ENCODE results near the gene GPR62. TPM values are rescaled to one million over a fixed set of nuclear protein-coding genes. Genes with fewer than 3 reads are reported as not detected.

GPR62 gene
- total RNA-seq, 1 donor from 2014 or later, result not detected

- no peaks in the 10 kb centered on the region for H3K9me3 Mint-ChIP-seq
- H3K4me1 Mint-ChIP-seq (ENCODE audit: low read depth), result peaks cover 26% of the 10 kb centered on the region
Observed at GRCh38 chr3:51998774-51999173, 43.6 kb downstream of the GPR62 start.

GRCh38 chr3:51999846-52000245 is 44.7 kb downstream of the GPR62 start:
- no peak overlapping the region for H3K27ac Mint-ChIP-seq
- no peak overlapping the region for H3K4me3 Mint-ChIP-seq
- H3K9me3 Mint-ChIP-seq, result no peaks in the 10 kb centered on the region
- peaks cover 9% of the 10 kb centered on the region for H3K27me3 Mint-ChIP-seq (ENCODE audit: insufficient read depth)
- peaks cover 10% of the 10 kb centered on the region for H3K36me3 Mint-ChIP-seq (ENCODE audit: low read depth)
- H3K4me1 Mint-ChIP-seq (ENCODE audit: low read depth), result peaks cover 15% of the 10 kb centered on the region
- intact Hi-C loops (cut with micrococcal nuclease), result loop anchor here (2.0 to 10.0 kb wide), 4 partner anchors 197 to 1645 kb away; partner anchors contain the start of genes ALAS1, CYB561D2, NPRL2 and TMEM115
- no peak for DNase-seq (ENCODE audit: low spot score)

More at GRCh38 chr3:51998774-51999173, 43.6 kb downstream of the GPR62 start:
- Mint-ChIP-seq H3K4me3 (no peak overlapping the region), H3K27me3 (ENCODE audit: insufficient read depth) (peaks cover 9% of the 10 kb centered on the region), H3K36me3 (ENCODE audit: low read depth) (peaks cover 20% of the 10 kb centered on the region), H3K27ac (no peak overlapping the region)
- intact Hi-C loops (cut with micrococcal nuclease), result loop anchor here (5.0 to 10.0 kb wide), 2 partner anchors 199 to 1644 kb away; partner anchors contain the start of genes ALAS1, CYB561D2, NPRL2 and TMEM115
- no peak for DNase-seq (ENCODE audit: low spot score)

DNA sequence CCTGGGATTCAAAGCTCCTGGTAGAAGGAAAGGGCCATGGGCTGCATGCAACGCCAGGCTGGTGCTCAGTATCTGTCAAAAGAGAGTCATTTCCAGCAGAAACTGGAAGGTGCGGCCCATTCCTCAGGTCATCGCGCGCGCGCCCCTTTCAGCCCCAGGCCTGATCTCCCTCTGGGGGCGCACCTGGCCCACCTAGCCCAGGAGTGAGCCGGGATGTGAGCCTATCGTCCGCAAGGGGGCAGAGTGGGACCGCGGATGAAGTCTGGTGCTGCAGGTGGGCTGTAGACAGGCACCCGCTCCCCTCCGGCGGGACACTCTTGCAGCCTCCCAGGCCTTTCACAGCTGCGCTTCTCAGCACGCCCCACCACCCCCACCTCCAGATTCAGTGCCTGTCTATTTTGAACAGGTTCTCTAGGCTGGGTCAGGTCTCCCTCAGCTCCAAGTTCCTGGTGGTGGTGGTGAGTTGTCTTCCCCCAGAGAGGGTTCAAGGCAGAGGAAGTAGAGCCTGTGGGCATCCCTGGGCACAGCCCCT is 46.3 kb downstream of the GPR62 start:
- Mint-ChIP-seq H3K36me3 (ENCODE audit: low read depth) (no peaks in the 10 kb centered on the region), H3K4me1 (ENCODE audit: low read depth) (peaks cover 7% of the 10 kb centered on the region), H3K27me3 (ENCODE audit: insufficient read depth) (peaks cover 9% of the 10 kb centered on the region), H3K4me3 (no peak overlapping the region), H3K9me3 (no peaks in the 10 kb centered on the region), H3K27ac (no peak overlapping the region)
- DNase-seq (ENCODE audit: low spot score), result peak; percentile 77
- intact Hi-C loops (cut with micrococcal nuclease), result loop anchor here (1.0 to 5.0 kb wide), 6 partner anchors 52 to 337 kb away; no protein-coding TSS in a partner anchor

DNA sequence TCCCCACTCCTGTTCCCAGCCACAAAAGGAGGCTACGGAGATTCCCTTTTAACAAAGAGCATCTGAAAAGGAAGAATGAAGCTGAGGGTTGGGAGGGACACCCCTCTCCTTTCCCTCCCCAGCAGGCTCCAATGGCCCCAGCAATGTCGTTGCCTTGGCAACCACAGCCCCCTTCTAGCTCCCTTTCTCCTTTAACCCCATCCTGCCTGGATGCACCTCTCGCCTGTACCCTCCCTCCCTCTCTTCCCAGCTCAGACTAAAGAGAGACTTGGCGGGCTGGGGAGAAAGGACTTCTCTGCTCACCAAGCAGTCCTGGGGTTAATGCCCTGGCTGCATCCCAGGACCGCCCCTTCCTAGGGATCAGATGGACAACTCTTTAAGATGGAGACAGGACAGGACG is 47.6 kb downstream of the GPR62 start:
- Mint-ChIP-seq H3K36me3 (ENCODE audit: low read depth) (no peaks in the 10 kb centered on the region), H3K4me1 (ENCODE audit: low read depth) (peaks cover 7% of the 10 kb centered on the region), H3K27me3 (ENCODE audit: insufficient read depth) (peaks cover 4% of the 10 kb centered on the region), H3K27ac (no peak overlapping the region), H3K4me3 (no peak overlapping the region), H3K9me3 (no peaks in the 10 kb centered on the region)
- intact Hi-C loops (cut with micrococcal nuclease), result loop anchor here (5.0 kb wide), 1 partner anchor 220 kb away; no protein-coding TSS in a partner anchor
- DNase-seq (ENCODE audit: low spot score), result no peak

GRCh38 chr3:52004163-52004787 is 49.1 kb downstream of the GPR62 start:
- no peak for DNase-seq (ENCODE audit: low spot score)
- Mint-ChIP-seq H3K9me3 (no peaks in the 10 kb centered on the region), H3K27me3 (ENCODE audit: insufficient read depth) (peaks cover 4% of the 10 kb centered on the region), H3K36me3 (ENCODE audit: low read depth) (no peaks in the 10 kb centered on the region), H3K27ac (no peak overlapping the region), H3K4me3 (no peak overlapping the region), H3K4me1 (ENCODE audit: low read depth) (peaks cover 7% of the 10 kb centered on the region)
- intact Hi-C loops (cut with micrococcal nuclease), result loop anchor here (5.0 kb wide), 1 partner anchor 218 kb away; no protein-coding TSS in a partner anchor

DNA sequence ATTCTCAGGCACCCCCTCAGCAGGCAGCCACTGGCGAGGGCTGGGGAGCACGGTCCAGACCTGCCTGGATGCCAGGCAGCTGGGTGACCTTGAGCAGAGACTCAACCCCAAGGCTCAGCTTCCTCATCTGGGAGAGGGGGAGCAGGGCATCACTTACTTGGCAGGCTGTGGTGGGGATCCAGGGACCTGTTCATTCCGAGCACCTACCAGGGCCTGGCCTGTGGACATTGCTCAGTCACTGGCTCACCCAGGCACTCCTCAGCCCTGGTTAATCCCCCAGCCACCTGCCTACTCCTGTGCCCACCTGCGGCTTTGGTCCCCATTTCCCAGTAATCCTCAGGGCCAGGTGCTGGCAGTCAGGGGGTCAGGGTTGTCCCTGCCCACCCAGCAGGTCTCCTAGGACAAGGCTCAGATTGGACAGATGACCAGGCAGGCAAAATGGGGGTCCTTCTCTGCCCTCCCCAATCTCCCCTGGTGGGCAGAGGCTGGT is 49.8 kb downstream of the GPR62 start:
- intact Hi-C loops (cut with micrococcal nuclease), result loop anchor here (5.0 kb wide), 1 partner anchor 217 kb away; no protein-coding TSS in a partner anchor

GRCh38 chr3:52005571-52005986 is 50.4 kb downstream of the GPR62 start:
- no peak overlapping the region for H3K4me3 Mint-ChIP-seq
- intact Hi-C loops (cut with micrococcal nuclease), result no loop called here
- H3K4me1 Mint-ChIP-seq (ENCODE audit: low read depth), result peaks cover 7% of the 10 kb centered on the region
- DNase-seq (ENCODE audit: low spot score), result no peak
- H3K27ac Mint-ChIP-seq, result no peak overlapping the region
- peaks cover 4% of the 10 kb centered on the region for H3K27me3 Mint-ChIP-seq (ENCODE audit: insufficient read depth)
- no peaks in the 10 kb centered on the region for H3K9me3 Mint-ChIP-seq
- no peaks in the 10 kb centered on the region for H3K36me3 Mint-ChIP-seq (ENCODE audit: low read depth)

More for the DNA sequence above, 49.8 kb downstream of the GPR62 start:
- Mint-ChIP-seq H3K27ac (no peak overlapping the region), H3K4me1 (ENCODE audit: low read depth) (peaks cover 7% of the 10 kb centered on the region), H3K27me3 (ENCODE audit: insufficient read depth) (peaks cover 4% of the 10 kb centered on the region), H3K36me3 (ENCODE audit: low read depth) (no peaks in the 10 kb centered on the region), H3K9me3 (no peaks in the 10 kb centered on the region), H3K4me3 (no peak overlapping the region)
- DNase-seq (ENCODE audit: low spot score), result no peak

DNA sequence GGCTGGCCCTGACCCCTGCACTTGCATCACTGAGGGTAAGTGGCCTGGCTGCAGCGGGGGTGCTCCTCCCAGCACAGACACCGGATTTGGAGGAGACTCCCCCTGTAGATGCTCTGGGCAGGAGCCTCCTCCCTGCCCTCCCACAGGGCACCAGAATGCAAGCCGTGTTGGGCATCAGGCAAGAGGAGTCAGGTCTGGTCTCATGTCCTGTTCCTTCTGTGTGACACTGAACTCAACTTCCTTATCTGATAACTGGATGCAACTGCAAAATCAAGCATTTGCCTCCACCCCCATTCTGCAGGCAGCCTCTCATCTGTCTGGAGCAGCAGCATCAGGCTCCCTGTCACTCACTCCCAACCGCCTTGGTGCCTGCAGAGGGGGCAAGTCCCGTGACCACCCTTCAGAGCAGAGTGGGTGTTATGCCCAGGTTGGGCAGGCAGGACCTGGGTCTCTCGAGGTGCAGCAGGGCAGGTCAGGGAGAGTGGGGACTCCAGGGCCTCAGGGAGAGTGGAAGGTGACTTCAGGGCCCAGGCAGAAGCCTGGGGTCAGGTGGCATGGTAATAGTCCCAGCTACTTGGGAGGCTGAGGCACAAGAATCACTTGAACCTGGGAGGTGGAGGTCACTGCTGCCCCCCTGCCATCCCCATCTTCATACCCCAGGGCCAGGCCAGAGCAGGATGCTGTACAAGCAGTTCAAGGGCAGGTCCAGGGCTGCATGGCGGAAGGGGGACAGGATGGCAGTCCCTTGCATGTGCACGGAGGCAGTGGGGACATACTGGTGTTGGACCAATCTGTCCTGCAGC is 51.0 kb downstream of the GPR62 start:
- Mint-ChIP-seq H3K36me3 (ENCODE audit: low read depth) (no peaks in the 10 kb centered on the region), H3K4me1 (ENCODE audit: low read depth) (peaks cover 7% of the 10 kb centered on the region), H3K4me3 (no peak overlapping the region), H3K27ac (no peak overlapping the region), H3K27me3 (ENCODE audit: insufficient read depth) (peaks cover 4% of the 10 kb centered on the region), H3K9me3 (no peaks in the 10 kb centered on the region)
- intact Hi-C loops (cut with micrococcal nuclease), result no loop called here
- DNase-seq (ENCODE audit: low spot score), result no peak

DNA sequence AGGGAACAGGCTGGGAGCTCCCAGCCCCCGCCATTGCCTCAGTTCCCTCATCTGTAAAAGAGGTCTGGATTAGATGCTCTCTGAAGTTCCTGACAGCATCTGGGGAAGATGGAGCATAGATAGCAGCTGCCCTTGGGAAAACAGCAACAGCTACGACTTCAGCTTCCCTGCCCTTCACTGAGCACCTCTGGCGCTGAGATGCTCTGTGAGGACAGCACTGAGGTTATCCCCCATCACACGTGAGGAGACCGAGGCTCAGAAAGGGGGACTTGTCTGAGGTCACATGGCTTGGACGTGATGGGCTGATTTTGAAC is 51.6 kb downstream of the GPR62 start:
- DNase-seq (ENCODE audit: low spot score), result no peak
- intact Hi-C loops (cut with micrococcal nuclease), result no loop called here
- Mint-ChIP-seq H3K4me1 (ENCODE audit: low read depth) (peaks cover 3% of the 10 kb centered on the region), H3K4me3 (no peak overlapping the region), H3K9me3 (no peaks in the 10 kb centered on the region), H3K27me3 (ENCODE audit: insufficient read depth) (peaks cover under 1% of the 10 kb centered on the region), H3K36me3 (ENCODE audit: low read depth) (no peaks in the 10 kb centered on the region), H3K27ac (no peak overlapping the region)

Other genes with a start within 250 kb of the GPR62 start
- 0.96 and 1.0 TPM in 2 replicates for gene GRM2, start 248.3 kb upstream of the GPR62 start, total RNA-seq
- gene IQCF6, start 176.1 kb upstream of the GPR62 start, total RNA-seq, result not detected in 2 replicates
- gene IQCF2, start 93.8 kb upstream of the GPR62 start, total RNA-seq, result not detected in 2 replicates
- not detected in 2 replicates for gene IQCF5, start 79.8 kb upstream of the GPR62 start, total RNA-seq
- gene IQCF1, start 52.0 kb upstream of the GPR62 start, total RNA-seq, result not detected in 2 replicates
- gene RRP9, start 13.5 kb upstream of the GPR62 start, total RNA-seq, result 91.8 and 93.1 TPM in 2 replicates
- gene PARP3, start 13.0 kb upstream of the GPR62 start, total RNA-seq, result 13.4 and 14.5 TPM in 2 replicates
- gene PCBP4, start 12.1 kb downstream of the GPR62 start, total RNA-seq, result 14.8 and 18.0 TPM in 2 replicates
- gene ABHD14B, start 18.7 kb downstream of the GPR62 start, total RNA-seq, result 37.9 and 38.0 TPM in 2 replicates
- 12.8 and 13.3 TPM in 2 replicates for gene ABHD14A, start 19.7 kb downstream of the GPR62 start, total RNA-seq
- 58.0 and 58.5 TPM in 2 replicates for gene ACY1, start 28.2 kb downstream of the GPR62 start, total RNA-seq
- gene RPL29, start 40.5 kb downstream of the GPR62 start, total RNA-seq, result 1,590 and 1,596 TPM in 2 replicates
- gene DUSP7, start 101.2 kb downstream of the GPR62 start, total RNA-seq, result 35.4 and 37.4 TPM in 2 replicates
- 20.3 and 24.9 TPM in 2 replicates for gene POC1A, start 199.0 kb downstream of the GPR62 start, total RNA-seq
- 105 and 110 TPM in 2 replicates for gene ALAS1, start 242.8 kb downstream of the GPR62 start, total RNA-seq

All from activated T-helper 1 cell treated with anti-CD3 and anti-CD28 coated beads, Interleukin-12 subunit alpha, Interleukin-12 subunit beta, Interleukin-2, Interleukin-4 antibody, amounts not matched to agents 30 ng/mL and 10 ng/mL and 1 ng/mL, durations not matched to agents 14 hours and 24 hours and 36 hours (primary cell).